ENCODE data around the gene SLC8A1. TPM values are rescaled to one million over a fixed set of nuclear protein-coding genes. Genes with fewer than 3 reads are reported as not detected.

SLC8A1 gene
- polyA plus RNA-seq, 3 donors, result 16.9 to 18.2 (median 18.0) TPM

DNA sequence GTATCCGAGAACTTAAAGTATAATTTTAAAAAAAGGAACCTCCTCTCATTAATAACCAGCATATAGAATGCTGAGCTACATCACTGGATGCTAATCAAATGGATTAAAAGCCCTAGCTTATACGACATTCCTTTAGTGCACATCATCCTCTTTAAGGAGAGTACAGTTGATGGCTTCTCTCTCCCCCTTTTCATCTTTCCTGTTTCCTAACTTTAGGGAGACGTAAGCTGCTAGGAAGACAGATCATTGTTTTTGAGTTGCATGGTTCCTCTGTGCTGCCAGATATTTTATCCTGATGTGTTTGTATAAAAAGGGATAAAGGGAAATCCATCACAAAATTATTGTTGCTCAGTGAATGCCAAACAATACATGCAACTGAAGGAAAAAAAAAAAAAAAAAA, 94.2 kb downstream of the SLC8A1 start:
- Histone ChIP-seq H3K27me3 (ENCODE audit: control insufficient read depth in 2 of 2, insufficient read depth in 2 of 2, low read length in 2 of 2) (no peaks in the 10 kb centered on the region), H3K27ac (ENCODE audit: low read depth in 1 of 2, low read length in 2 of 2) (no peak overlapping the region), H4K20me1 (ENCODE audit: insufficient read depth, low read length) (peaks cover 99% of the 10 kb centered on the region), H3K79me2 (ENCODE audit: insufficient read depth, low read length) (peaks cover 73% of the 10 kb centered on the region), H3K4me1 (ENCODE audit: control insufficient read depth in 1 of 2, insufficient read depth in 2 of 2, low read length in 2 of 2) (peaks cover 13 to 15% of the 10 kb centered on the region in 2 donors), H3K9ac (ENCODE audit: insufficient read depth, low read length, poor library complexity, severe bottlenecking) (no peak overlapping the region), H3K9me3 (replicated peaks in 1 of 2; ENCODE audit: control insufficient read depth in 1 of 2, insufficient read depth in 1 of 2, low read length in 2 of 2) (no peaks in the 10 kb centered on the region), H2AFZ (ENCODE audit: insufficient read depth, low read depth, low read length, poor library complexity, severe bottlenecking) (no peak overlapping the region), H3K36me3 (replicated peaks in 1 of 2; ENCODE audit: control insufficient read depth in 1 of 2, insufficient read depth in 2 of 2, low read length in 2 of 2) (peaks cover 2 to 6% of the 10 kb centered on the region in 2 donors), H3K4me3 (replicated peaks in 1 of 3; ENCODE audit: low read depth in 2 of 3, low read length in 3 of 3) (no peak overlapping the region), H3K4me2 (replicated peaks; ENCODE audit: extremely low read depth, low read length, poor library complexity, severe bottlenecking) (no peak overlapping the region)
- WGBS (ENCODE audit: insufficient coverage), result no CpG with 5 or more reads among the region's 3 CpGs
- Mint-ChIP-seq H3K4me1 (peaks cover 29% of the 10 kb centered on the region), H3K4me3 (no peak overlapping the region), H3K27ac (no peak overlapping the region), H3K36me3 (peaks cover 13 to 17% of the 10 kb centered on the region in 2 donors), H3K9me3 (no peaks in the 10 kb centered on the region), H3K27me3 (ENCODE audit: low read depth in 3 of 3) (no peaks in the 10 kb centered on the region)
- intact Hi-C loops (cut with micrococcal nuclease), result no loop called here
- TF ChIP-seq, protein P1, sequence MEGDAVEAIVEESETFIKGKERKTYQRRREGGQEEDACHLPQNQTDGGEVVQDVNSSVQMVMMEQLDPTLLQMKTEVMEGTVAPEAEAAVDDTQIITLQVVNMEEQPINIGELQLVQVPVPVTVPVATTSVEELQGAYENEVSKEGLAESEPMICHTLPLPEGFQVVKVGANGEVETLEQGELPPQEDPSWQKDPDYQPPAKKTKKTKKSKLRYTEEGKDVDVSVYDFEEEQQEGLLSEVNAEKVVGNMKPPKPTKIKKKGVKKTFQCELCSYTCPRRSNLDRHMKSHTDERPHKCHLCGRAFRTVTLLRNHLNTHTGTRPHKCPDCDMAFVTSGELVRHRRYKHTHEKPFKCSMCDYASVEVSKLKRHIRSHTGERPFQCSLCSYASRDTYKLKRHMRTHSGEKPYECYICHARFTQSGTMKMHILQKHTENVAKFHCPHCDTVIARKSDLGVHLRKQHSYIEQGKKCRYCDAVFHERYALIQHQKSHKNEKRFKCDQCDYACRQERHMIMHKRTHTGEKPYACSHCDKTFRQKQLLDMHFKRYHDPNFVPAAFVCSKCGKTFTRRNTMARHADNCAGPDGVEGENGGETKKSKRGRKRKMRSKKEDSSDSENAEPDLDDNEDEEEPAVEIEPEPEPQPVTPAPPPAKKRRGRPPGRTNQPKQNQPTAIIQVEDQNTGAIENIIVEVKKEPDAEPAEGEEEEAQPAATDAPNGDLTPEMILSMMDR (IDR thresholded peaks at IDR 0.05), result no peak
- no peak for DNase-seq

GRCh38 chr2:40355451-40355850, 96.4 kb downstream of the SLC8A1 start:
- peaks cover 13 to 17% of the 10 kb centered on the region in 2 donors for H3K36me3 Mint-ChIP-seq
- Histone ChIP-seq H3K9me3 (replicated peaks in 1 of 2; ENCODE audit: control insufficient read depth in 1 of 2, insufficient read depth in 1 of 2, low read length in 2 of 2) (no peaks in the 10 kb centered on the region), H3K27me3 (ENCODE audit: control insufficient read depth in 2 of 2, insufficient read depth in 2 of 2, low read length in 2 of 2) (no peaks in the 10 kb centered on the region), H3K4me3 (replicated peaks in 1 of 3; ENCODE audit: low read depth in 2 of 3, low read length in 3 of 3) (no peak overlapping the region), H2AFZ (ENCODE audit: insufficient read depth, low read depth, low read length, poor library complexity, severe bottlenecking) (no peak overlapping the region), H3K36me3 (replicated peaks in 1 of 2; ENCODE audit: control insufficient read depth in 1 of 2, insufficient read depth in 2 of 2, low read length in 2 of 2) (peaks cover 2 to 6% of the 10 kb centered on the region in 2 donors), H3K4me2 (replicated peaks; ENCODE audit: extremely low read depth, low read length, poor library complexity, severe bottlenecking) (no peak overlapping the region), H3K79me2 (ENCODE audit: insufficient read depth, low read length) (peaks cover 64% of the 10 kb centered on the region), H3K4me1 (ENCODE audit: control insufficient read depth in 1 of 2, insufficient read depth in 2 of 2, low read length in 2 of 2) (peaks cover 18 to 28% of the 10 kb centered on the region in 2 donors), H4K20me1 (ENCODE audit: insufficient read depth, low read length) (peaks cover 98% of the 10 kb centered on the region), H3K27ac (ENCODE audit: low read depth in 1 of 2, low read length in 2 of 2) (no peak overlapping the region), H3K9ac (ENCODE audit: insufficient read depth, low read length, poor library complexity, severe bottlenecking) (no peak overlapping the region)
- DNase-seq, result no peak
- intact Hi-C loops (cut with micrococcal nuclease), result no loop called here
- no peak overlapping the region for H3K27ac Mint-ChIP-seq
- no peaks in the 10 kb centered on the region for H3K27me3 Mint-ChIP-seq (ENCODE audit: low read depth in 3 of 3)
- H3K4me1 Mint-ChIP-seq, result peaks cover 40% of the 10 kb centered on the region
- 100% methylated on average over 2 of the region's 3 CpGs for WGBS (ENCODE audit: insufficient coverage)
- TF ChIP-seq, protein P1 (IDR thresholded peaks at IDR 0.05), result no peak
- no peak overlapping the region for H3K4me3 Mint-ChIP-seq
- H3K9me3 Mint-ChIP-seq, result no peaks in the 10 kb centered on the region

All from CD14-positive monocyte (primary cell).